HCT116 (cell line): ENCODE measurements around the gene TMCC1. TPM values are rescaled to one million over a fixed set of nuclear protein-coding genes. Genes with fewer than 3 reads are reported as not detected.

Experiments used
- ATAC-seq: fragments of 200-7000 bp; cut with Tn5 transposase; 2 replicates; pipeline ENCODE4 v1.9.1; 2020; ENCODE audit warnings: mild to moderate bottlenecking, moderate library complexity
- BruUV-seq: library from RNA; stranded (reverse); fragments of 400-500 nt; replicated peaks from 2 replicates; lab custom pipeline; 2021; lab: Mats Ljungman, UMichigan
- CTCF ChIA-PET: fragments of 300-600 bp; sonication (Branson Sonifier 250); formaldehyde crosslinking; loops from one replicate; lab custom pipeline; 2021; ENCODE audit warnings: antibody characterized with exemption; lab: Charles Lee
- POLR2A ChIA-PET: fragments of 300-600, 350-600 bp; sonication (Branson Sonifier 250); formaldehyde crosslinking; loops from one replicate; lab custom pipeline; 2021; ENCODE audit warnings: antibody characterized with exemption; lab: Charles Lee
- RAD21 ChIA-PET, 2 experiments: fragments of 300-600 bp; sonication (Branson Sonifier 250); formaldehyde crosslinking; loops; one replicate each; lab custom pipeline; 2023; ENCODE audit warnings: low total read pairs in 2 of 2; ENCODE audit not compliant: uncharacterized antibody in 2 of 2, unreplicated experiment in 2 of 2, low non-redundant PET in 1 of 2; lab: Charles Lee
- DNase-seq: peaks from one replicate; pipeline ENCODE4 v3.0.0-alpha.2; 2010; ENCODE audit warnings: low read depth, low spot score
- H2AFZ ChIP-seq: fragments of 200-600 bp; shearing (Covaris generic), sonication (generic); 2 replicates; pipeline ENCODE4 v1.6.1; 2017; ENCODE audit warnings: low read depth, mixed run types, mixed read lengths, antibody characterized with exemption, low read length; ENCODE audit not compliant: poor library complexity, severe bottlenecking
- H3K27ac ChIP-seq: 2 replicates; pipeline ENCODE4 v1.5.1; 2012; ENCODE audit warnings: low read depth, low read length
- H3K27me3 ChIP-seq: fragments of 200-600 bp; sonication (generic); 2 replicates; pipeline ENCODE4 v1.6.1; 2016; ENCODE audit warnings: mixed run types, low read length, mixed read lengths; ENCODE audit not compliant: insufficient read depth
- H3K36me3 ChIP-seq, 2 experiments: fragments of 200-500 bp in 1 of 2; fragments of 200-600 bp in 1 of 2; sonication (Bioruptor generic) in 1 of 2; sonication (generic) in 1 of 2; 2 replicates each; pipeline versions ENCODE4 v1.5.1 to v1.6.1; 2014 to 2016; ENCODE audit warnings: low read length in 2 of 2, inconsistent platforms in 1 of 2, mixed read lengths in 1 of 2, mixed run types in 1 of 2; ENCODE audit not compliant: insufficient read depth in 2 of 2, control insufficient read depth in 1 of 2
- H3K4me1 ChIP-seq, 2 experiments: fragments of 200-600 bp in 1 of 2; sonication (generic) in 1 of 2; 2 replicates each; pipeline versions ENCODE4 v1.5.1 to v1.6.1; 2012 to 2017; ENCODE audit warnings: low read length in 2 of 2, inconsistent platforms in 1 of 2, mild to moderate bottlenecking in 1 of 2, mixed read lengths in 1 of 2, mixed run types in 1 of 2, moderate library complexity in 1 of 2; ENCODE audit not compliant: insufficient read depth in 2 of 2, control insufficient read depth in 1 of 2
- H3K4me2 ChIP-seq: fragments of 200-600 bp; sonication (generic); 2 replicates; pipeline ENCODE4 v1.6.1; 2017; ENCODE audit warnings: mixed run types, low read length, mixed read lengths
- H3K4me3 ChIP-seq, 2 experiments: fragments of 200-600 bp in 1 of 2; sonication (generic) in 1 of 2; replicated peaks in 1 of 2; 2 replicates each; pipeline ENCODE4 v1.5.1; 2011 to 2016; ENCODE audit warnings: low read length in 2 of 2, control low read depth in 1 of 2, low read depth in 1 of 2, mild to moderate bottlenecking in 1 of 2, mixed read lengths in 1 of 2, mixed run types in 1 of 2
- H3K79me2 ChIP-seq: fragments of 200-600 bp; sonication (generic); 2 replicates; pipeline ENCODE4 v1.6.1; 2017; ENCODE audit warnings: mild to moderate bottlenecking, mixed run types, low read length, moderate library complexity, mixed read lengths; ENCODE audit not compliant: insufficient read depth
- H3K9ac ChIP-seq: fragments of 200-600 bp; sonication (generic); 2 replicates; pipeline ENCODE4 v1.6.1; 2016; ENCODE audit warnings: low read length, mixed read lengths
- H3K9me2 ChIP-seq: fragments of 200-600 bp; sonication (generic), shearing (Covaris generic); 2 replicates; pipeline ENCODE4 v1.6.1; 2017; ENCODE audit warnings: mixed run types, mild to moderate bottlenecking, moderate library complexity; ENCODE audit not compliant: insufficient read depth
- H3K9me3 ChIP-seq, 2 experiments: fragments of 200-500 bp in 1 of 2; fragments of 200-600 bp in 1 of 2; sonication (Bioruptor generic) in 1 of 2; sonication (generic) in 1 of 2; 2 replicates each; pipeline ENCODE4 v1.6.1; 2014 to 2017; ENCODE audit warnings: low read length in 2 of 2, mixed read lengths in 2 of 2, inconsistent platforms in 1 of 2, low read depth in 1 of 2, mild to moderate bottlenecking in 1 of 2, mixed run types in 1 of 2, moderate library complexity in 1 of 2; ENCODE audit not compliant: control insufficient read depth in 1 of 2, insufficient read depth in 1 of 2
- H4K20me1 ChIP-seq: fragments of 200-600 bp; sonication (generic), shearing (Covaris generic); 2 replicates; pipeline ENCODE4 v1.6.1; 2017; ENCODE audit warnings: mixed run types, mild to moderate bottlenecking, moderate library complexity; ENCODE audit not compliant: insufficient read depth
- EGR1 ChIP-seq: IDR thresholded peaks from 2 replicates; pipeline ENCODE4 v1.6.1; 2012; ENCODE audit warnings: low read depth
- JUND ChIP-seq: IDR thresholded peaks from 2 replicates; pipeline ENCODE4 v1.6.1; 2012
- RAD21 ChIP-seq: IDR thresholded peaks from 2 replicates; pipeline ENCODE4 v1.6.1; 2012; ENCODE audit warnings: low read depth, mild to moderate bottlenecking
- SIN3A ChIP-seq: IDR thresholded peaks from 2 replicates; pipeline ENCODE4 v1.6.1; 2012; ENCODE audit warnings: low read depth
- SP1 ChIP-seq: IDR thresholded peaks from 2 replicates; pipeline ENCODE4 v1.6.1; 2012; ENCODE audit warnings: low read depth
- SRF ChIP-seq: IDR thresholded peaks from 2 replicates; pipeline ENCODE4 v1.6.1; 2012; ENCODE audit warnings: low read depth
- ZFX ChIP-seq: fragments of 450-650 bp; IDR thresholded peaks from 2 replicates; pipeline ENCODE4 v1.6.1; 2017
- intact Hi-C: fragments of 100-400 bp; cut with micrococcal nuclease; formaldehyde crosslinking; loops from 2 replicates; pipeline ENCODE4 v1.10.0; 2022
- total RNA-seq: library from RNA; stranded (reverse); gene quantifications from one replicate; pipeline ENCODE4 v1.2.1, GENCODE V29; 2021; ENCODE audit not compliant: unreplicated experiment

Gene TMCC1
- total RNA-seq, 1 experiment from 2014 or later: 32.5 TPM

- Histone ChIP-seq H3K4me2 (no peak overlapping the region), H2AFZ (no peak overlapping the region), H3K9ac (no peak overlapping the region), H4K20me1 (no peaks in the 10 kb centered on the region), H3K4me1 (peaks cover 4 to 13% of the 10 kb centered on the region in 2 experiments), H3K9me2 (no peaks in the 10 kb centered on the region), H3K9me3 (no peaks in the 10 kb centered on the region), H3K27ac (no peak overlapping the region), H3K79me2 (peaks cover 35% of the 10 kb centered on the region), H3K4me3 (no peak overlapping the region), H3K36me3 (no peaks in the 10 kb centered on the region), H3K27me3 (no peaks in the 10 kb centered on the region)
- no TSS peak for BruUV-seq
- RAD21 ChIA-PET: no interaction called here
- CTCF ChIA-PET: no interaction called here
- ATAC-seq: no peak
- POLR2A ChIA-PET: no interaction called here
- intact Hi-C loops: no loop called here
- DNase-seq: no peak
- no peak for TF ChIP-seq JUND
- TF ChIP-seq SRF: no peak
- no peak for TF ChIP-seq RAD21
- no peak for TF ChIP-seq EGR1
- TF ChIP-seq SP1: no peak
- no peak for TF ChIP-seq SIN3A
- TF ChIP-seq ZFX: no peak
Observed at GRCh38 chr3:129598000-129598381, 295.5 kb downstream of the TMCC1 start.

Other genes with a start within 250 kb of the TMCC1 start
- gene TRH, start 81.0 kb upstream of the TMCC1 start, total RNA-seq: not detected
- gene ALG1L2, start 188.1 kb upstream of the TMCC1 start, total RNA-seq: 0.44 TPM